GM12872 (cell line): ENCODE measurements around the gene MSX2.

ENCODE experiments used
- CTCF ChIP-seq: IDR thresholded peaks from 3 replicates; pipeline ENCODE4 v1.5.1; 2011; ENCODE audit warnings: low read depth, mild to moderate bottlenecking, low read length, moderate library complexity; ENCODE audit not compliant: insufficient read depth

MSX2 gene

DNA sequence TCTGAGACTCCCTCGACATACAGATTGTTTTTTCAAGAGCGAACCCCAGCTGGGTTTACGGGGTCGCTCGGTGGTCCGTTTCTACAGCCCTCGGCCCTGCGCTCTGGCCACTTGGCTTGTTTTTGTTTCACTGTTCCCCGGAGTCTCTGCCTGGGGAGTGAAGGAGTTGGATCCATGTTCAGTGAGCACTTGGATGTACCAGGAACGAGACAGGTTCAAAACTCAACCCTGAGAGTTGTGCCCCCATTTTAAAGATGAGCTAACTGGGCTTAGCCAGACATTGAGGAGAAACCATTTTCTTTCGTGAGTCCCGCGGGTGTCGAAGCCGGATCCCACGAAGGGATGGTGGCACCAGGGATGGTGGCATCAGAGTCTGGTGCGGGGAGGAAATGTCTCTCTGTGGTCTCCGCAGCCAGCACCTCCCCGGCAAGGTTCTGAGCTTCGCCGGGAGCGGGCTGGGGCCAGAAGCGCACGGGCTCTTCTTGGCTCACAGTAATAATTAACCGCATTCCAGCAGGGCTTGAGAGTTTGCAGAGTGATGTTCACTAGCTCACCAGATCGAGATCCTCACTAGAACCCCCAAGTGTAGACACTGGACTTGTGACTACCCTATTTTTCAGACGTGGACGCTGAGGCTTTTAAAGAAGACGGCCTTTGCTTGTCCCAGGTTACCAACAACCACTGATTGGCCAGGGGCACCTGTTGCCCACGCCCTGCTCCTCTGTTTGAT, 1.0 kb downstream of the MSX2 start:
- no peak for TF ChIP-seq CTCF

DNA sequence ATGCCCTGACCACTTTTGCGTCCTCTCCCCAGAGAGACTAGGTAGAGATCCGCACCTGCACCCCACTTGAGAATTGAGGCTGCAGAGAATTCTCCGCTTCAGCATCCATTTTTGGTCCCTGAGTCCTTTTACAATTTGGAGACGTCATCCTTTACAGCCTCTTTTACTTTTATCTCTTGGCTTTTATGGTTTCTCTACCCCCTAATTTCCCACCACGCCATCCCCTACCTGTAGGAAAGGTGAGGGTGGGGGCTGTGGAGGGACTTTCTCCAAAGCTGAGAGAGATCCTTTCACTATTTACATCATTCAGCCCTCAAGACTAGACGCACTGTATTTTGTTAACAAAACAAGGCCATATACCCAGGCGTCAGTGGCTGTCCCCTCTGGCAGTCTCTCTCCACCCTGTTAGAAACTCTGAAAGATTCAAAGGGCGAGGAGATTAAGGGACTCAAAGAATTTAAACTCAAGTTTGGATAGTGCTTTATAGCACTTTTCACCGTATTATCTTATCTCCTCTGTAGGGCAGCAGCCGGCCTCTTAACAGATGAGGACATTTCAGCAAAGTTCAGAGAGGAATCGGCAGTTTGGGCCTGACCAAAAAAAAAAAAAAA, 1.7 kb downstream of the MSX2 start:
- no peak for TF ChIP-seq CTCF

DNA sequence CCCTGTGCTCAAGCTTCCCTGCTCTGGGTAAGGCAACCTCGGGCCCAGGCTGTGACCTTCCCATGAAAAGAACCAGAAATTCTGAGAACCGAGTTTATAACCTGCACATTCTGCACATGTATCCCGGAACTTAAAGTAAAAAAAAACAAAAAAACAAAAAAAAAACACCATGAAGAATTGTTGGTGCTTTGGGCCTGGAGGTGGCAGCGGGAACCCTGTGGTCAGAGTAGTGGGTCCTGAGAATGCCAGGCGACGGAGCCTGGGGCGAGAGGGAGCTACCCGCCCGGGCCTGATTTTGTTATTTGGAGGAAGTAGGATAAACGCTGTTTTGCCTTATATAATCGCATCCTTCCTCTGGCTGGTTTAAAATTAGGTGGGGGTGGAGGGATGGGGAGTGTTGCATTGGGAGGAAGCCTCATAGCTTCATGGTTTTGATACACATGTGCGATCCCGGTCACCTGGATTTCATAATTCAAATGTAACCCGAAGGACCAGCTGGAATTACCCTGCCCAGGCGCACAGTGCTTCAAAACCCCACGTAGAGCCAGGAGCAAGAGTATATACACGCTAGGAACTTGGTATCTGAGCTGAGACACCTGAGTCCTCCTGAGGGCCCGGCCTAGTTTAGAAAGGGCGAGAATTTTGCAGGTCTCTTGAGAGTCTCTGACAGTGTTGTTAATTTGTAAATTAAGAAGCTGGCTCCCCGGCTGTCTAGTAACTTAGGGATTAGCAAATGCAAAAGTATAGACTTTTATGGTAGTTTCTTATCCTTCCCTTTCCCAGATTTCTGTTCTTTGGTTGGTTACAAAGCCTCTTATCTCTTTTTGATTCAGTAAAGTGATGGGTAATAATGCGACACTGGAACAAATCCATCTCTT, 2.8 kb downstream of the MSX2 start:
- TF ChIP-seq CTCF = no peak

- no peak for TF ChIP-seq CTCF
Measured at GRCh38 chr5:174727794-174728680, 3.7 kb downstream of the MSX2 start.

DNA sequence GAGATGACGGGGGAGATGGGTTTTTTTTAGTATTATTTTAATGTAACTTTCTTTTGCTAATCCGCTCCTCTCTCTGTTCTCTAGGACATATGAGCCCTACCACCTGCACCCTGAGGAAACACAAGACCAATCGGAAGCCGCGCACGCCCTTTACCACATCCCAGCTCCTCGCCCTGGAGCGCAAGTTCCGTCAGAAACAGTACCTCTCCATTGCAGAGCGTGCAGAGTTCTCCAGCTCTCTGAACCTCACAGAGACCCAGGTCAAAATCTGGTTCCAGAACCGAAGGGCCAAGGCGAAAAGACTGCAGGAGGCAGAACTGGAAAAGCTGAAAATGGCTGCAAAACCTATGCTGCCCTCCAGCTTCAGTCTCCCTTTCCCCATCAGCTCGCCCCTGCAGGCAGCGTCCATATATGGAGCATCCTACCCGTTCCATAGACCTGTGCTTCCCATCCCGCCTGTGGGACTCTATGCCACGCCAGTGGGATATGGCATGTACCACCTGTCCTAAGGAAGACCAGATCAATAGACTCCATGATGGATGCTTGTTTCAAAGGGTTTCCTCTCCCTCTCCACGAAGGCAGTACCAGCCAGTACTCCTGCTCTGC, 4.8 kb downstream of the MSX2 start:
- TF ChIP-seq CTCF = no peak

DNA sequence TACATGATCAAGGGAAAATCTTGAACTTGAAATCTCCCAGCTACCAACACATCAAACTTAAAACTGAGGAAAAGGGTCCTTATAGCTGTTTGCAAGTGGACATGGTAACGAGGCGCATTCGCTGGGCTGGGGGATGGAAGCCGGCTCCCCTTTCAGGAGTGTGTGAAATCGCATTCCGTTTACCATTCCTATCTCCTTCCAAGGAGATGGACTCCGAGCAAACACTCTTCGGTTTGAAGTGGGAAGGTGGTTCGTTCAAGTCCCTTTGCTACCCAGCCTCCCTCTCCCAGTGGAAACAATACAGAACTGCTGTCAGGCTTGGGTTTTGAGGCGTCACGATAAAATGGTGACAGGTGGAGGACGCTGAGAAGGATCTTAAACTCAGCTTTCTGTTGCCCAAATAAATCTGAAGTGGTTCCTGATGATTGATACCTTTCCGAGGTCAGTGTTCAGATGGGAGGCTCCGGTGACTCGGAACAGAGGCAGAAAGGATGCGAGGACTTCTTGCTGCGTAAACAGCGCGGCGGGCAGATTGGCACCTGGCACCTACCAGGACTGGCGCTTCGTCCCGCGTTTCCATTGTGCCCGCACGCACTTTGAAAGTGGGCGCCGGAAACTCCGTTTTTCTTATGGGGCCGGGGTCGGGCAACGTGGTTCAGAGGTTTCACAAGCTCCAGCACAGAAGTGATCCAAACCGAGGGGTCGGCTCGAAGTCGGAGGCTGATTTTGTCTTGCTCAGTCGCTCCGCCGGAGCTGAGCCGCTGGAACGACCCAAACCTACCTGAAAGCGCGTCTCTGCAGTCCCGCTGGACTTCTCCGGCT, 7.0 kb downstream of the MSX2 start:
- no peak for TF ChIP-seq CTCF
